ENCODE data around the gene COL9A2.

GRCh38 chr1:40291293-40291692 is 25.8 kb downstream of the COL9A2 start:
- no peak for TF ChIP-seq JUN (IDR thresholded peaks at IDR 0.05)
- no peak for TF ChIP-seq KDM1A (IDR thresholded peaks at IDR 0.05; ENCODE audit: low read depth)
- TF ChIP-seq POLR2A (IDR thresholded peaks at IDR 0.05; ENCODE audit: low read length): no peak
- TF ChIP-seq REST (IDR thresholded peaks at IDR 0.05): no peak
- TF ChIP-seq, protein P1, sequence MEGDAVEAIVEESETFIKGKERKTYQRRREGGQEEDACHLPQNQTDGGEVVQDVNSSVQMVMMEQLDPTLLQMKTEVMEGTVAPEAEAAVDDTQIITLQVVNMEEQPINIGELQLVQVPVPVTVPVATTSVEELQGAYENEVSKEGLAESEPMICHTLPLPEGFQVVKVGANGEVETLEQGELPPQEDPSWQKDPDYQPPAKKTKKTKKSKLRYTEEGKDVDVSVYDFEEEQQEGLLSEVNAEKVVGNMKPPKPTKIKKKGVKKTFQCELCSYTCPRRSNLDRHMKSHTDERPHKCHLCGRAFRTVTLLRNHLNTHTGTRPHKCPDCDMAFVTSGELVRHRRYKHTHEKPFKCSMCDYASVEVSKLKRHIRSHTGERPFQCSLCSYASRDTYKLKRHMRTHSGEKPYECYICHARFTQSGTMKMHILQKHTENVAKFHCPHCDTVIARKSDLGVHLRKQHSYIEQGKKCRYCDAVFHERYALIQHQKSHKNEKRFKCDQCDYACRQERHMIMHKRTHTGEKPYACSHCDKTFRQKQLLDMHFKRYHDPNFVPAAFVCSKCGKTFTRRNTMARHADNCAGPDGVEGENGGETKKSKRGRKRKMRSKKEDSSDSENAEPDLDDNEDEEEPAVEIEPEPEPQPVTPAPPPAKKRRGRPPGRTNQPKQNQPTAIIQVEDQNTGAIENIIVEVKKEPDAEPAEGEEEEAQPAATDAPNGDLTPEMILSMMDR (IDR thresholded peaks at IDR 0.05): no peak
- TF ChIP-seq MYC (IDR thresholded peaks at IDR 0.05; ENCODE audit: borderline replicate concordance, low read length): no peak
- no peak for TF ChIP-seq KDM5A (IDR thresholded peaks at IDR 0.05)
- TF ChIP-seq RAD21 (conservative IDR thresholded peaks at IDR 0.05 in 1 of 2, IDR thresholded peaks at IDR 0.05 in 1 of 2): no peak
- TF ChIP-seq, protein P2, sequence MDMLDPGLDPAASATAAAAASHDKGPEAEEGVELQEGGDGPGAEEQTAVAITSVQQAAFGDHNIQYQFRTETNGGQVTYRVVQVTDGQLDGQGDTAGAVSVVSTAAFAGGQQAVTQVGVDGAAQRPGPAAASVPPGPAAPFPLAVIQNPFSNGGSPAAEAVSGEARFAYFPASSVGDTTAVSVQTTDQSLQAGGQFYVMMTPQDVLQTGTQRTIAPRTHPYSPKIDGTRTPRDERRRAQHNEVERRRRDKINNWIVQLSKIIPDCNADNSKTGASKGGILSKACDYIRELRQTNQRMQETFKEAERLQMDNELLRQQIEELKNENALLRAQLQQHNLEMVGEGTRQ (IDR thresholded peaks at IDR 0.05): no peak

Data from A549 (cell line).